NCI-H446 (cell line): Measurements from ENCODE around the gene WDR77.

ENCODE experiments used
- DNase-seq, 2 experiments: peaks; one replicate each; lab custom pipeline; 2025; lab: John Stamatoyannopoulos, UW

Gene WDR77

GRCh38 chr1:111468717-111469100, 19.7 kb upstream of the WDR77 start:
- DNase-seq = no peak

- DNase-seq = no peak
Observed at GRCh38 chr1:111467865-111468716, 19.0 kb upstream of the WDR77 start.

GRCh38 chr1:111466480-111466879, 17.4 kb upstream of the WDR77 start:
- no peak for DNase-seq

GRCh38 chr1:111465754-111466153, 16.7 kb upstream of the WDR77 start:
- no peak for DNase-seq

GRCh38 chr1:111463029-111463683, 14.1 kb upstream of the WDR77 start:
- DNase-seq = no peak

- no peak for DNase-seq
Observed at GRCh38 chr1:111462370-111463028, 13.4 kb upstream of the WDR77 start.

GRCh38 chr1:111461765-111462164, 12.7 kb upstream of the WDR77 start:
- DNase-seq = no peak

- no peak for DNase-seq
Observed at GRCh38 chr1:111455642-111456031, 6.6 kb upstream of the WDR77 start.

GRCh38 chr1:111454859-111455641, 6.0 kb upstream of the WDR77 start:
- no peak for DNase-seq

GRCh38 chr1:111453706-111454105, 4.7 kb upstream of the WDR77 start:
- DNase-seq = no peak

- no peak for DNase-seq
Observed at GRCh38 chr1:111452581-111452980, 3.5 kb upstream of the WDR77 start.

GRCh38 chr1:111450185-111450584, 1.1 kb upstream of the WDR77 start:
- no peak for DNase-seq

GRCh38 chr1:111449703-111450017, 604 bp upstream of the WDR77 start:
- DNase-seq = no peak

- no peak for DNase-seq
Observed at GRCh38 chr1:111448482-111448917, 556 bp downstream of the WDR77 start.

GRCh38 chr1:111446967-111447892, 1.8 kb downstream of the WDR77 start:
- no peak for DNase-seq

- DNase-seq = no peak
Observed at GRCh38 chr1:111446546-111446945, 2.5 kb downstream of the WDR77 start.

GRCh38 chr1:111444031-111444430, 5.0 kb downstream of the WDR77 start:
- no peak for DNase-seq

- no peak for DNase-seq
Observed at GRCh38 chr1:111442457-111442856, 6.6 kb downstream of the WDR77 start.

GRCh38 chr1:111441573-111442192, 7.4 kb downstream of the WDR77 start:
- DNase-seq = no peak

GRCh38 chr1:111439461-111440351, 9.3 kb downstream of the WDR77 start:
- no peak for DNase-seq
